Measurements from ENCODE around the gene FLT3LG.

DNA sequence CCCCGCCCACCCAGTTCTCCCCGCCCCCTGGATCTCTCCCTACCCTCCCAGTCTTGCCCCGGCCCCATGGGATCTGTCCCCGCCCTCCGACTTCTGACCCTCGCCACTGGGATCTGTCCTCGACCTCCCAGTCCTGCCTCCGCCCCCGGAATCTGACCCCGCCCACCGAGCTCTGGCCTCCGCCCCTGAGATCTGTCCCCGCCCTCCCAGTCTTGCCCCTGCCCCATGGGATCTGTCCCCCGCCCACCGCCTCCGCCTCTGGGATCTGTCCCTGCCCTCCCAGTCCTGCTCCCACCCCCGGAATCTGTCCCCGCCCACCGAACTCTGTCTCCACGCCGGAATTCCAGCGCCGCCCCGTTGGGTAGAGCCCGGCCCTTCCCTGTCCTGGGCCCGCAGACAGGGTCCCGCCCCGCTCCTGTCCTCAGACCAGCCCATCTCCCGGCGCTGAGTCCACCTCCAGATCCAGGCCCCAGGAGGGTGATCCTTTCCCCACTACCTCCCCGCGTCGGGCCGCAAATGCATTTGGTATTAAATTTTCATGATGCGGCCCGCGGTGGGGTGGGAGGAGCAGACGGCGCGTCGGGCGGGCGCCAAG is 31.1 kb upstream of the FLT3LG start:
- TF ChIP-seq, protein P1, sequence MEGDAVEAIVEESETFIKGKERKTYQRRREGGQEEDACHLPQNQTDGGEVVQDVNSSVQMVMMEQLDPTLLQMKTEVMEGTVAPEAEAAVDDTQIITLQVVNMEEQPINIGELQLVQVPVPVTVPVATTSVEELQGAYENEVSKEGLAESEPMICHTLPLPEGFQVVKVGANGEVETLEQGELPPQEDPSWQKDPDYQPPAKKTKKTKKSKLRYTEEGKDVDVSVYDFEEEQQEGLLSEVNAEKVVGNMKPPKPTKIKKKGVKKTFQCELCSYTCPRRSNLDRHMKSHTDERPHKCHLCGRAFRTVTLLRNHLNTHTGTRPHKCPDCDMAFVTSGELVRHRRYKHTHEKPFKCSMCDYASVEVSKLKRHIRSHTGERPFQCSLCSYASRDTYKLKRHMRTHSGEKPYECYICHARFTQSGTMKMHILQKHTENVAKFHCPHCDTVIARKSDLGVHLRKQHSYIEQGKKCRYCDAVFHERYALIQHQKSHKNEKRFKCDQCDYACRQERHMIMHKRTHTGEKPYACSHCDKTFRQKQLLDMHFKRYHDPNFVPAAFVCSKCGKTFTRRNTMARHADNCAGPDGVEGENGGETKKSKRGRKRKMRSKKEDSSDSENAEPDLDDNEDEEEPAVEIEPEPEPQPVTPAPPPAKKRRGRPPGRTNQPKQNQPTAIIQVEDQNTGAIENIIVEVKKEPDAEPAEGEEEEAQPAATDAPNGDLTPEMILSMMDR (IDR thresholded peaks at IDR 0.05), result no peak
- TF ChIP-seq POLR2A (IDR thresholded peaks at IDR 0.05), result no peak

Measured in lower leg skin (tissue), 3 donors.